Measurements from ENCODE around the gene WDR7. TPM values are rescaled to one million over a fixed set of nuclear protein-coding genes. Genes with fewer than 3 reads are reported as not detected.

Gene WDR7
- total and polyA plus RNA-seq, 2 experiments from 2014 or later, result 9.8 to 15.0 TPM

- TF ChIP-seq CTCF (IDR thresholded peaks at IDR 0.05; ENCODE audit: low read depth, low read length), result no peak
- H3K9me3 ChIP-seq (ENCODE audit: low read depth), result no peaks in the 10 kb centered on the region
Observed at GRCh38 chr18:56926734-56927133, 275.6 kb downstream of the WDR7 start.

GRCh38 chr18:56927786-56928185, 276.6 kb downstream of the WDR7 start:
- Histone ChIP-seq H3K4me3 (no peak overlapping the region), H3K9me3 (ENCODE audit: low read depth) (no peaks in the 10 kb centered on the region), H3K4me1 (ENCODE audit: low read depth) (no peaks in the 10 kb centered on the region), H3K36me3 (no peaks in the 10 kb centered on the region), H3K27me3 (no peaks in the 10 kb centered on the region), H3K27ac (no peak overlapping the region)
- TF ChIP-seq CTCF (IDR thresholded peaks at IDR 0.05; ENCODE audit: low read depth, low read length), result no peak
- no peak for DNase-seq (ENCODE audit: low read depth in 1 of 2, low spot score in 1 of 2)

More at GRCh38 chr18:56926734-56927133, 275.6 kb downstream of the WDR7 start:
- Histone ChIP-seq H3K27me3 (no peaks in the 10 kb centered on the region), H3K4me1 (ENCODE audit: low read depth) (no peaks in the 10 kb centered on the region), H3K36me3 (no peaks in the 10 kb centered on the region), H3K4me3 (no peak overlapping the region), H3K27ac (no peak overlapping the region)
- no peak for DNase-seq (ENCODE audit: low read depth in 1 of 2, low spot score in 1 of 2)

GRCh38 chr18:56929886-56930285, 278.7 kb downstream of the WDR7 start:
- no peak for DNase-seq (ENCODE audit: low read depth in 1 of 2, low spot score in 1 of 2)
- H3K9me3 ChIP-seq (ENCODE audit: low read depth), result no peaks in the 10 kb centered on the region

GRCh38 chr18:56933472-56933871, 282.3 kb downstream of the WDR7 start:
- Histone ChIP-seq H3K27ac (no peak overlapping the region), H3K27me3 (no peaks in the 10 kb centered on the region), H3K9me3 (ENCODE audit: low read depth) (no peaks in the 10 kb centered on the region), H3K4me3 (no peak overlapping the region), H3K4me1 (ENCODE audit: low read depth) (no peaks in the 10 kb centered on the region), H3K36me3 (peaks cover 3% of the 10 kb centered on the region)
- no peak for DNase-seq (ENCODE audit: low read depth in 1 of 2, low spot score in 1 of 2)
- TF ChIP-seq CTCF (IDR thresholded peaks at IDR 0.05; ENCODE audit: low read depth, low read length), result no peak

More at GRCh38 chr18:56929886-56930285, 278.7 kb downstream of the WDR7 start:
- Histone ChIP-seq H3K4me3 (no peak overlapping the region), H3K27me3 (no peaks in the 10 kb centered on the region), H3K4me1 (ENCODE audit: low read depth) (no peaks in the 10 kb centered on the region), H3K36me3 (no peaks in the 10 kb centered on the region), H3K27ac (no peak overlapping the region)
- TF ChIP-seq CTCF (IDR thresholded peaks at IDR 0.05; ENCODE audit: low read depth, low read length), result no peak

GRCh38 chr18:56934131-56934530, 283.0 kb downstream of the WDR7 start:
- Histone ChIP-seq H3K36me3 (peaks cover 3% of the 10 kb centered on the region), H3K27me3 (no peaks in the 10 kb centered on the region), H3K4me1 (ENCODE audit: low read depth) (no peaks in the 10 kb centered on the region), H3K27ac (no peak overlapping the region), H3K9me3 (ENCODE audit: low read depth) (no peaks in the 10 kb centered on the region), H3K4me3 (no peak overlapping the region)
- DNase-seq (ENCODE audit: low read depth in 1 of 2, low spot score in 1 of 2), result peak in 1 of 2 donors; percentile 5
- no peak for TF ChIP-seq CTCF (IDR thresholded peaks at IDR 0.05; ENCODE audit: low read depth, low read length)

GRCh38 chr18:56934906-56935305, 283.7 kb downstream of the WDR7 start:
- H3K27ac ChIP-seq, result no peak overlapping the region
- no peak overlapping the region for H3K4me3 ChIP-seq
- no peaks in the 10 kb centered on the region for H3K27me3 ChIP-seq
- H3K4me1 ChIP-seq (ENCODE audit: low read depth), result no peaks in the 10 kb centered on the region
- TF ChIP-seq CTCF (IDR thresholded peaks at IDR 0.05; ENCODE audit: low read depth, low read length), result no peak
- peaks cover 3% of the 10 kb centered on the region for H3K36me3 ChIP-seq
- DNase-seq (ENCODE audit: low read depth in 1 of 2, low spot score in 1 of 2), result no peak
- no peaks in the 10 kb centered on the region for H3K9me3 ChIP-seq (ENCODE audit: low read depth)
